ENCODE measurements around the gene PLCB1.

DNA sequence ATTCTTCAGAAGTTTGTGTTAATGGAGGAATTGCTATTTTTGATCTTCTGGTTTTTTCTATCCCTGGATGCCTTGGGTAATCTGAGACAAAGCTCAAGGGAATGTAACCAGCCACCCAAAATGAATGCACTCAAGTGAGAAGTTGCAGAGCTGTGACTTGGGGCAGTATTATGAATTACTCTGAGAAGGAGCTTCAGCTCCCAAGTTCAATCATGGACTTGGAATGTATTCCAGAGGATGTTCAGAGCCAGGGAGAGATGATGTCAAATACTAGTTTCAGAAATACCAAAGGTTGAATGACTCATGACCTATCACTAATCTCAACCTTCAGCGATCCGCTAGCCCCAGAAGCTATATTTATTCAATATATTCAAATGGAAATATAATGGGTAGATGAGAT is 561.6 kb downstream of the PLCB1 start:
- TF ChIP-seq, protein P1, sequence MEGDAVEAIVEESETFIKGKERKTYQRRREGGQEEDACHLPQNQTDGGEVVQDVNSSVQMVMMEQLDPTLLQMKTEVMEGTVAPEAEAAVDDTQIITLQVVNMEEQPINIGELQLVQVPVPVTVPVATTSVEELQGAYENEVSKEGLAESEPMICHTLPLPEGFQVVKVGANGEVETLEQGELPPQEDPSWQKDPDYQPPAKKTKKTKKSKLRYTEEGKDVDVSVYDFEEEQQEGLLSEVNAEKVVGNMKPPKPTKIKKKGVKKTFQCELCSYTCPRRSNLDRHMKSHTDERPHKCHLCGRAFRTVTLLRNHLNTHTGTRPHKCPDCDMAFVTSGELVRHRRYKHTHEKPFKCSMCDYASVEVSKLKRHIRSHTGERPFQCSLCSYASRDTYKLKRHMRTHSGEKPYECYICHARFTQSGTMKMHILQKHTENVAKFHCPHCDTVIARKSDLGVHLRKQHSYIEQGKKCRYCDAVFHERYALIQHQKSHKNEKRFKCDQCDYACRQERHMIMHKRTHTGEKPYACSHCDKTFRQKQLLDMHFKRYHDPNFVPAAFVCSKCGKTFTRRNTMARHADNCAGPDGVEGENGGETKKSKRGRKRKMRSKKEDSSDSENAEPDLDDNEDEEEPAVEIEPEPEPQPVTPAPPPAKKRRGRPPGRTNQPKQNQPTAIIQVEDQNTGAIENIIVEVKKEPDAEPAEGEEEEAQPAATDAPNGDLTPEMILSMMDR (IDR thresholded peaks at IDR 0.05), result no peak
- no peak for TF ChIP-seq POLR2A (IDR thresholded peaks at IDR 0.05)

Data from breast epithelium (tissue), 3 donors.